A549 (cell line): ENCODE measurements around the gene GYS1. TPM values are rescaled to one million over a fixed set of nuclear protein-coding genes. Genes with fewer than 3 reads are reported as not detected.

ENCODE experiments used
- ATAC-seq, 2 experiments: fragments of 200-7000 bp in 1 of 2; fragments of >200 bp in 1 of 2; cut with Nextera tagmentation in 1 of 2; cut with Tn5 transposase in 1 of 2; 3 replicates each; pipeline versions ENCODE4 v1.8.0 to v1.9.1; 2018 to 2020; ENCODE audit warnings: mild to moderate bottlenecking in 1 of 2, moderate library complexity in 1 of 2
- CTCF ChIA-PET: fragments of 300-600 bp; sonication (Branson Sonifier 250); formaldehyde crosslinking; extraction: SDS; loops from one replicate; lab custom pipeline; 2021; ENCODE audit warnings: antibody characterized with exemption, inconsistent platforms; lab: Yijun Ruan, JAX
- POLR2A ChIA-PET: fragments of 350-600 bp; formaldehyde crosslinking; extraction: SDS; loops from one replicate; lab custom pipeline; 2021; ENCODE audit warnings: antibody characterized with exemption, inconsistent platforms; lab: Yijun Ruan, JAX
- DNase-seq, 2 experiments: peaks; one replicate each; pipeline versions ENCODE4 v3.0.0 to v3.0.0-alpha.2; 2011 to 2016; ENCODE audit warnings: low read depth in 1 of 2, low spot score in 1 of 2
- FAIRE-seq: peaks from 2 replicates; lab custom pipeline; 2011; peaks lifted over from hg19 to GRCh38; lab: Jason Lieb, UNC
- H3K27ac ChIP-seq, 2 experiments: fragments of >200 bp; sonication (Bioruptor Twin); formaldehyde crosslinking; 3 replicates each; pipeline ENCODE4 v1.5.1; 2016 to 2017
- H3K4me1 ChIP-seq: fragments of >200 bp; sonication (Bioruptor Twin); formaldehyde crosslinking; 3 replicates; pipeline ENCODE4 v1.6.1; 2016
- H3K4me2 ChIP-seq: fragments of >200 bp; sonication (Bioruptor Twin); formaldehyde crosslinking; 3 replicates; pipeline ENCODE4 v1.6.1; 2016
- H3K4me3 ChIP-seq: fragments of >200 bp; sonication (Bioruptor Twin); formaldehyde crosslinking; 3 replicates; pipeline ENCODE4 v1.5.1; 2016
- H3K9me3 ChIP-seq: fragments of >200 bp; sonication (Bioruptor Twin); formaldehyde crosslinking; 3 replicates; pipeline ENCODE4 v1.6.1; 2016
- CBX2 ChIP-seq: fragments of 200-600 bp; sonication (generic); IDR thresholded peaks from 2 replicates; pipeline ENCODE4 v1.6.1; 2016; ENCODE audit warnings: low read depth, mild to moderate bottlenecking, borderline replicate concordance
- EHF ChIP-seq: fragments of 250-450 bp; sonication (Bioruptor Pico); IDR thresholded peaks from 2 replicates; pipeline ENCODE4 v1.5.0; 2020; ENCODE audit warnings: mild to moderate bottlenecking
- EHMT2 ChIP-seq: fragments of 200-600 bp; sonication (generic); IDR thresholded peaks from 2 replicates; pipeline ENCODE4 v1.6.1; 2016; ENCODE audit warnings: antibody characterized with exemption, low read depth, mild to moderate bottlenecking, moderate library complexity
- FOSB ChIP-seq: fragments of 250-450 bp; sonication (Bioruptor Pico); IDR thresholded peaks from 2 replicates; pipeline ENCODE4 v1.5.0; 2020; ENCODE audit warnings: mild to moderate bottlenecking, moderate library complexity
- FOSL2 ChIP-seq, 2 experiments: fragments of 450-650 bp in 1 of 2; fragments of >200 bp in 1 of 2; sonication (Bioruptor Twin) in 1 of 2; formaldehyde crosslinking; IDR thresholded peaks; 2 replicates each; pipeline versions ENCODE4 v1.5.0 to v1.6.1; 2016 to 2020; ENCODE audit warnings: mild to moderate bottlenecking in 1 of 2, moderate library complexity in 1 of 2
- GATA3 ChIP-seq: IDR thresholded peaks from 2 replicates; pipeline ENCODE4 v1.6.1; 2012; ENCODE audit warnings: borderline replicate concordance
- MAX ChIP-seq: IDR thresholded peaks from 2 replicates; pipeline ENCODE4 v1.6.1; 2012
- MAZ ChIP-seq: fragments of 150-350 bp; IDR thresholded peaks from 2 replicates; pipeline ENCODE4 v1.6.1; 2014; ENCODE audit warnings: antibody characterized with exemption, low read depth, low read length, borderline replicate concordance
- NFE2L2 ChIP-seq: fragments of 150-350 bp; conservative IDR thresholded peaks from 2 replicates; pipeline ENCODE4 v1.6.1; 2014; ENCODE audit warnings: low read length
- TFCP2L1 ChIP-seq: fragments of 250-450 bp; sonication (Bioruptor Pico); IDR thresholded peaks from 2 replicates; pipeline ENCODE4 v1.5.0; 2021; ENCODE audit warnings: mild to moderate bottlenecking
- TP53 ChIP-seq: fragments of 250-450 bp; sonication (Bioruptor Pico); IDR thresholded peaks from 2 replicates; pipeline ENCODE4 v1.5.0; 2021; ENCODE audit warnings: mild to moderate bottlenecking, moderate library complexity
- USF2 ChIP-seq: fragments of 450-650 bp; IDR thresholded peaks from 2 replicates; pipeline ENCODE4 v1.6.1; 2014; ENCODE audit warnings: antibody characterized with exemption
- ZSCAN20 ChIP-seq: fragments of 250-450 bp; sonication (Bioruptor Pico); IDR thresholded peaks from 2 replicates; pipeline ENCODE4 v1.8.0; 2022; ENCODE audit warnings: mild to moderate bottlenecking, moderate library complexity
- WGBS: methylation state at CpG from one replicate; pipeline ENCODE4 v1.1.6; 2017; ENCODE audit errors: missing lambda C conversion rate; 5-methylcytosine and 5-hydroxymethylcytosine counted together
- polyA plus RNA-seq, 4 experiments: library from polyadenylated mRNA; depleted of rRNA in 3 of 4; stranded (reverse); fragments of >200 nt; fragmentation: RNase III in 1 of 4; extraction: RNeasy Plus Mini Kit Qiagen cat#74134 plus additional on column Dnase treatment in 1 of 4; gene quantifications; 2 replicates in 3 of 4; 3 replicates in 1 of 4; pipeline ENCODE4 v1.2.3, GENCODE V29; 2011 to 2017
- TF ChIP-seq, protein P1 (sequence below): fragments of 250-450 bp; sonication (Bioruptor Pico); IDR thresholded peaks from 2 replicates; pipeline ENCODE4 v1.5.0; 2020; ENCODE audit warnings: low read depth, mild to moderate bottlenecking, moderate library complexity
- TF ChIP-seq, protein P2 (sequence below): fragments of 150-350 bp; IDR thresholded peaks from 2 replicates; pipeline ENCODE4 v1.6.1; 2014; ENCODE audit warnings: low read depth, mild to moderate bottlenecking, low read length
- TF ChIP-seq, protein P3 (sequence below): IDR thresholded peaks from 2 replicates; pipeline ENCODE4 v1.6.1; 2012

GYS1 gene
- polyA plus RNA-seq, 2 of the 4 experiments (the other 2 are of a cell fraction) = 10.3 to 24.8 TPM

DNA sequence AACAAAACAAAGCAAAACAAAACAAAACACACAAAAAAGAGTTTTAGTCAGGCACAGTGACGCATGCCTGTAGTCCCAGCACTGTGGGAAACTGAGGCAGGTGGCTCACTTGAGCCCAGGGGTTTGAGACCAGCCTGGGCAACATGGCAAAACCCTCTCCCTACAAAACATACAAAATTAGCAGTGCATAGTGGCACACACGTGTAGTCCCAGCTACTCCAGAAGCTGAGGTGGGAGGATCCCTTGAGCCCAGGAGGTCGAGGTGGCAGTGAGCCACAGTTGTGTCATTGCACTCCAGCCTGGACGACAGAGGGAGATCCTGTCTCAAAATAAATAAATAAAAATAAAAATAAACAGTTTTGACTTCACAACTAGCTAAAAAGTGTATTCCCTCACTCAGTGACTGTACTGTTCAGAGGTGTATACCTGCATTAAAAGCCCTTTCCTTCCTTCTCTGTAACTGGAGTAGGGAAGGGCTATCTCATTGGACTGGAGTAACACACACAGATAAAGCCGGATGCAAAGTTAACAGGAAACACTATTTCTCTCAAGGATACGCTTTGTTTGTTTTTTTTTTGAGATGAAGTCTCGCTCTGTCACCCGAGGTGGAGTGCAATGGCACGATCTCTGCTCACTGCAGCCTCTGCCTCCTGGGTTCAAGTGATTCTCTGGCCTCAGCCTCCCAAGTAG, 42.1 kb downstream of the GYS1 start:
- H3K4me1 ChIP-seq = peaks cover 10% of the 10 kb centered on the region
- ATAC-seq = no peak
- H3K4me2 ChIP-seq = no peak overlapping the region
- CTCF ChIA-PET = interaction anchor here (1.1 to 1.9 kb wide), 6 partner anchors 18 to 163 kb away, joined by 3 to 9 read pairs (median 4); partner anchors contain the start of gene NUCB1
- DNase-seq = no peak
- H3K27ac ChIP-seq = no peak overlapping the region
- WGBS = 56% methylated on average over 9 of the region's 9 CpGs
- no peak for FAIRE-seq
- POLR2A ChIA-PET = interaction anchor here (1.4 to 1.7 kb wide), 2 partner anchors 15 to 79 kb away, joined by 4 read pairs; partner anchors contain the start of gene PPP1R15A
- no peak overlapping the region for H3K4me3 ChIP-seq
- H3K9me3 ChIP-seq = no peaks in the 10 kb centered on the region
- TF ChIP-seq FOSB (CRISPR knock-in tag) = no peak
- no peak for TF ChIP-seq CBX2
- TF ChIP-seq, protein P1, sequence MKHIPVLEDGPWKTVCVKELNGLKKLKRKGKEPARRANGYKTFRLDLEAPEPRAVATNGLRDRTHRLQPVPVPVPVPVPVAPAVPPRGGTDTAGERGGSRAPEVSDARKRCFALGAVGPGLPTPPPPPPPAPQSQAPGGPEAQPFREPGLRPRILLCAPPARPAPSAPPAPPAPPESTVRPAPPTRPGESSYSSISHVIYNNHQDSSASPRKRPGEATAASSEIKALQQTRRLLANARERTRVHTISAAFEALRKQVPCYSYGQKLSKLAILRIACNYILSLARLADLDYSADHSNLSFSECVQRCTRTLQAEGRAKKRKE (CRISPR knock-in tag) = no peak
- TF ChIP-seq MAZ = no peak
- no peak for TF ChIP-seq EHF (CRISPR knock-in tag)
- TF ChIP-seq TFCP2L1 = no peak
- TF ChIP-seq, protein P2, sequence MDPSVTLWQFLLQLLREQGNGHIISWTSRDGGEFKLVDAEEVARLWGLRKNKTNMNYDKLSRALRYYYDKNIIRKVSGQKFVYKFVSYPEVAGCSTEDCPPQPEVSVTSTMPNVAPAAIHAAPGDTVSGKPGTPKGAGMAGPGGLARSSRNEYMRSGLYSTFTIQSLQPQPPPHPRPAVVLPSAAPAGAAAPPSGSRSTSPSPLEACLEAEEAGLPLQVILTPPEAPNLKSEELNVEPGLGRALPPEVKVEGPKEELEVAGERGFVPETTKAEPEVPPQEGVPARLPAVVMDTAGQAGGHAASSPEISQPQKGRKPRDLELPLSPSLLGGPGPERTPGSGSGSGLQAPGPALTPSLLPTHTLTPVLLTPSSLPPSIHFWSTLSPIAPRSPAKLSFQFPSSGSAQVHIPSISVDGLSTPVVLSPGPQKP = no peak
- TF ChIP-seq GATA3 = no peak

DNA sequence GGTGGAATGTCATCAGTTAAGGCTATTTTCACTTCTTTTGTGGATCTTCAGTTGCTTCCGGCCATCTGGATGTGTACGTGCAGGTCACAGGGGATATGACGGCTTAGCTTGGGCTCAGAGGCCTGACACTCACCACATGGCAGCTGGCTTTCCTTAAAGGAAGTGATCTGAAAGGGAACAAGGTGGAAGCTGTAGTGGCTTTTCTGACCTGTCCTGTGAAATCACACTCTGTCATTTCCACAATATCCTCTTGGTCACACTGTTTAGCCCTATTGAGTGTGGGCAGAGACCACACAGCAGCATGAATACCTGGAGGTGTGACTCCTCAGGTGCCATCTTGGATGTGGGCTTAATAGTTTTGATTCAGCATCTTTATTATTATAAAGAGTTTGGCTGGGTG, 43.0 kb downstream of the GYS1 start:
- ChIA-PET POLR2A (no interaction called here), CTCF (interaction anchor here (0.8 to 1.4 kb wide), 2 partner anchors 76 to 162 kb away, joined by 3 to 5 read pairs; no protein-coding TSS in a partner anchor)
- Histone ChIP-seq H3K9me3 (no peaks in the 10 kb centered on the region), H3K4me3 (no peak overlapping the region), H3K4me1 (peaks cover 6% of the 10 kb centered on the region), H3K27ac (no peak overlapping the region), H3K4me2 (no peak overlapping the region)
- whole genome bisulfite sequencing = 85% methylated on average over 3 of the region's 3 CpGs
- DNase-seq = no peak
- ATAC-seq = no peak
- no peak for TF ChIP-seq EHMT2
- TF ChIP-seq FOSL2 (IDR thresholded peaks at IDR 0.05) = no peak
- no peak for TF ChIP-seq FOSL2 (CRISPR knock-in tag; IDR thresholded peaks at IDR 0.05)
- no peak for TF ChIP-seq MAX
- TF ChIP-seq TP53 (CRISPR knock-in tag) = no peak
- no peak for TF ChIP-seq ZSCAN20 (CRISPR knock-in tag)
- FAIRE-seq = no peak

- WGBS = 94% methylated on average over 3 of the region's 3 CpGs
- FAIRE-seq = no peak
Measured at GRCh38 chr19:48947258-48947542, 45.9 kb downstream of the GYS1 start.

More at GRCh38 chr19:48947258-48947542, 45.9 kb downstream of the GYS1 start:
- ATAC-seq (no peak), DNase-seq (no peak)
- H3K4me3 ChIP-seq = no peak overlapping the region
- POLR2A ChIA-PET = no interaction called here
- peak overlapping the region in 1 of 2 experiments; percentile 29; a peak in 2 of 6 replicates for H3K27ac ChIP-seq
- CTCF ChIA-PET = interaction anchor here (1.1 to 3.3 kb wide), 4 partner anchors 14 to 104 kb away, joined by 3 to 8 read pairs (median 4); partner anchors contain the start of gene DHDH
- H3K4me2 ChIP-seq = no peak overlapping the region
- TF ChIP-seq, protein P3, sequence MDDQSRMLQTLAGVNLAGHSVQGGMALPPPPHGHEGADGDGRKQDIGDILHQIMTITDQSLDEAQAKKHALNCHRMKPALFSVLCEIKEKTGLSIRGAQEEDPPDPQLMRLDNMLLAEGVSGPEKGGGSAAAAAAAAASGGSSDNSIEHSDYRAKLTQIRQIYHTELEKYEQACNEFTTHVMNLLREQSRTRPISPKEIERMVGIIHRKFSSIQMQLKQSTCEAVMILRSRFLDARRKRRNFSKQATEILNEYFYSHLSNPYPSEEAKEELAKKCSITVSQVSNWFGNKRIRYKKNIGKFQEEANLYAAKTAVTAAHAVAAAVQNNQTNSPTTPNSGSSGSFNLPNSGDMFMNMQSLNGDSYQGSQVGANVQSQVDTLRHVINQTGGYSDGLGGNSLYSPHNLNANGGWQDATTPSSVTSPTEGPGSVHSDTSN = no peak
- TF ChIP-seq NFE2L2 (no peak), USF2 (no peak)
- no peaks in the 10 kb centered on the region for H3K9me3 ChIP-seq
- H3K4me1 ChIP-seq = no peaks in the 10 kb centered on the region
